ENCODE results near the gene HSPA4L. TPM values are rescaled to one million over a fixed set of nuclear protein-coding genes. Genes with fewer than 3 reads are reported as not detected.

HSPA4L gene
- total RNA-seq, 2 experiments from 2014 or later, result 0.02 to 0.27 TPM

- H3K9me3 Mint-ChIP-seq, result peaks cover 39% of the 10 kb centered on the region
Observed at GRCh38 chr4:127856196-127856812, 74.2 kb downstream of the HSPA4L start.

GRCh38 chr4:127856813-127857447 is 74.8 kb downstream of the HSPA4L start:
- no peak overlapping the region for H3K27ac Mint-ChIP-seq
- peaks cover 2% of the 10 kb centered on the region for H3K4me1 Mint-ChIP-seq
- peaks cover 15% of the 10 kb centered on the region for H3K36me3 Mint-ChIP-seq (ENCODE audit: low read depth)
- H3K4me3 Mint-ChIP-seq, result no peak overlapping the region
- H3K9me3 Mint-ChIP-seq, result peaks cover 34% of the 10 kb centered on the region
- DNase-seq, result no peak
- CTCF ChIA-PET, result interaction anchor here (1.2 kb wide), 1 partner anchor 56 kb away, joined by 3 read pairs; no protein-coding TSS in a partner anchor
- POLR2A ChIA-PET, result no interaction called here
- H3K27me3 Mint-ChIP-seq, result no peaks in the 10 kb centered on the region

More at GRCh38 chr4:127856196-127856812, 74.2 kb downstream of the HSPA4L start:
- ChIA-PET POLR2A (no interaction called here), CTCF (interaction anchor here (1.2 kb wide), 1 partner anchor 55 kb away, joined by 3 read pairs; no protein-coding TSS in a partner anchor)
- Mint-ChIP-seq H3K27ac (no peak overlapping the region), H3K4me3 (no peak overlapping the region), H3K27me3 (no peaks in the 10 kb centered on the region), H3K4me1 (peaks cover 2% of the 10 kb centered on the region), H3K36me3 (ENCODE audit: low read depth) (peaks cover 15% of the 10 kb centered on the region)
- no peak for DNase-seq

GRCh38 chr4:127857641-127858040 is 75.5 kb downstream of the HSPA4L start:
- Mint-ChIP-seq H3K4me1 (peaks cover 2% of the 10 kb centered on the region), H3K9me3 (peaks cover 31% of the 10 kb centered on the region), H3K36me3 (ENCODE audit: low read depth) (peaks cover 15% of the 10 kb centered on the region), H3K27me3 (no peaks in the 10 kb centered on the region), H3K27ac (no peak overlapping the region), H3K4me3 (no peak overlapping the region)
- ChIA-PET POLR2A (no interaction called here), CTCF (interaction anchor here (1.2 kb wide), 1 partner anchor 57 kb away, joined by 3 read pairs; no protein-coding TSS in a partner anchor)
- DNase-seq, result no peak

- peaks cover 2% of the 10 kb centered on the region for H3K36me3 Mint-ChIP-seq (ENCODE audit: low read depth)
- no peak overlapping the region for H3K4me3 Mint-ChIP-seq
- DNase-seq, result no peak
- H3K27ac Mint-ChIP-seq, result no peak overlapping the region
- H3K4me1 Mint-ChIP-seq, result peaks cover 7% of the 10 kb centered on the region
- CTCF ChIA-PET, result no interaction called here
- H3K27me3 Mint-ChIP-seq, result no peaks in the 10 kb centered on the region
- H3K9me3 Mint-ChIP-seq, result peaks cover 2% of the 10 kb centered on the region
- POLR2A ChIA-PET, result no interaction called here
Observed at GRCh38 chr4:127868196-127868595, 86.1 kb downstream of the HSPA4L start.

- Mint-ChIP-seq H3K4me1 (peaks cover 7% of the 10 kb centered on the region), H3K9me3 (no peaks in the 10 kb centered on the region), H3K27ac (no peak overlapping the region), H3K4me3 (no peak overlapping the region), H3K27me3 (no peaks in the 10 kb centered on the region), H3K36me3 (ENCODE audit: low read depth) (peaks cover 4% of the 10 kb centered on the region)
- DNase-seq, result no peak
- ChIA-PET CTCF (interaction anchor here (0.6 kb wide), 1 partner anchor 1482 kb away, joined by 3 read pairs; no protein-coding TSS in a partner anchor), POLR2A (no interaction called here)
Observed at GRCh38 chr4:127870281-127870680, 88.2 kb downstream of the HSPA4L start.

GRCh38 chr4:127870688-127871087 is 88.6 kb downstream of the HSPA4L start:
- no peak overlapping the region for H3K4me3 Mint-ChIP-seq
- no peak overlapping the region for H3K27ac Mint-ChIP-seq
- H3K27me3 Mint-ChIP-seq, result no peaks in the 10 kb centered on the region
- POLR2A ChIA-PET, result no interaction called here
- no peaks in the 10 kb centered on the region for H3K9me3 Mint-ChIP-seq
- peaks cover 7% of the 10 kb centered on the region for H3K4me1 Mint-ChIP-seq
- CTCF ChIA-PET, result no interaction called here
- H3K36me3 Mint-ChIP-seq (ENCODE audit: low read depth), result peaks cover 7% of the 10 kb centered on the region
- no peak for DNase-seq

- no peaks in the 10 kb centered on the region for H3K9me3 Mint-ChIP-seq
- H3K27me3 Mint-ChIP-seq, result no peaks in the 10 kb centered on the region
- H3K36me3 Mint-ChIP-seq (ENCODE audit: low read depth), result peaks cover 10% of the 10 kb centered on the region
- H3K4me1 Mint-ChIP-seq, result peaks cover 22% of the 10 kb centered on the region
- H3K4me3 Mint-ChIP-seq, result no peak overlapping the region
- CTCF ChIA-PET, result interaction anchor here (0.6 kb wide), 1 partner anchor 184 kb away, joined by 3 read pairs; no protein-coding TSS in a partner anchor
- DNase-seq, result no peak
- POLR2A ChIA-PET, result no interaction called here
- no peak overlapping the region for H3K27ac Mint-ChIP-seq
Observed at GRCh38 chr4:127875791-127876190, 93.7 kb downstream of the HSPA4L start.

- no peaks in the 10 kb centered on the region for H3K27me3 Mint-ChIP-seq
- DNase-seq, result peak; percentile 96
- no peaks in the 10 kb centered on the region for H3K9me3 Mint-ChIP-seq
- H3K36me3 Mint-ChIP-seq (ENCODE audit: low read depth), result peaks cover 35% of the 10 kb centered on the region
- H3K4me3 Mint-ChIP-seq, result peak within 1 kb of the TSS; percentile 86
- CTCF ChIA-PET, result no interaction called here
- POLR2A ChIA-PET, result no interaction called here
- peak within 1 kb of the TSS; percentile 95 for H3K27ac Mint-ChIP-seq
- H3K4me1 Mint-ChIP-seq, result peaks cover 49% of the 10 kb centered on the region
Observed at GRCh38 chr4:127880763-127881562, 98.8 kb downstream of the HSPA4L start, which contains the start of gene PLK4. Gene PLK4, plus strand, starts transcription at chr4:127880893. Its CDS starts 242 bp downstream, at chr4:127881135.

GRCh38 chr4:127881563-127881864 is 99.4 kb downstream of the HSPA4L start:
- H3K27ac Mint-ChIP-seq, result peak overlapping the region; percentile 95
- ChIA-PET CTCF (no interaction called here), POLR2A (no interaction called here)
- DNase-seq, result no peak
- H3K9me3 Mint-ChIP-seq, result no peaks in the 10 kb centered on the region
- peaks cover 39% of the 10 kb centered on the region for H3K36me3 Mint-ChIP-seq (ENCODE audit: low read depth)
- peak overlapping the region; percentile 86 for H3K4me3 Mint-ChIP-seq
- peaks cover 54% of the 10 kb centered on the region for H3K4me1 Mint-ChIP-seq
- H3K27me3 Mint-ChIP-seq, result no peaks in the 10 kb centered on the region

- peaks cover 59% of the 10 kb centered on the region for H3K36me3 Mint-ChIP-seq (ENCODE audit: low read depth)
Observed at GRCh38 chr4:127888559-127888958, 106.4 kb downstream of the HSPA4L start.

GRCh38 chr4:127889903-127890302 is 107.8 kb downstream of the HSPA4L start:
- no peak for DNase-seq
- Mint-ChIP-seq H3K4me1 (peaks cover 33% of the 10 kb centered on the region), H3K9me3 (no peaks in the 10 kb centered on the region), H3K36me3 (ENCODE audit: low read depth) (peaks cover 54% of the 10 kb centered on the region), H3K27me3 (no peaks in the 10 kb centered on the region), H3K27ac (no peak overlapping the region), H3K4me3 (no peak overlapping the region)
- ChIA-PET POLR2A (no interaction called here), CTCF (no interaction called here)

More at GRCh38 chr4:127888559-127888958, 106.4 kb downstream of the HSPA4L start:
- H3K4me1 Mint-ChIP-seq, result peaks cover 30% of the 10 kb centered on the region
- H3K4me3 Mint-ChIP-seq, result no peak overlapping the region
- POLR2A ChIA-PET, result no interaction called here
- H3K27me3 Mint-ChIP-seq, result no peaks in the 10 kb centered on the region
- CTCF ChIA-PET, result interaction anchor here (0.7 kb wide), 1 partner anchor 84 kb away, joined by 3 read pairs; no protein-coding TSS in a partner anchor
- H3K9me3 Mint-ChIP-seq, result no peaks in the 10 kb centered on the region
- no peak for DNase-seq
- no peak overlapping the region for H3K27ac Mint-ChIP-seq

Data from activated CD4-positive, alpha-beta T cell treated with anti-CD3 and anti-CD28 coated beads, Interleukin-2, amount 10 ng/mL, durations not matched to agents 7 days and 5 days (primary cell).